ENCODE results near the gene CCL24. TPM values are rescaled to one million over a fixed set of nuclear protein-coding genes. Genes with fewer than 3 reads are reported as not detected.

The CCL24 gene
- total and polyA plus RNA-seq, 10 of the 15 experiments (the other 5 are each of a cell fraction or from before 2014, with no cell fraction given): not detected

DNA sequence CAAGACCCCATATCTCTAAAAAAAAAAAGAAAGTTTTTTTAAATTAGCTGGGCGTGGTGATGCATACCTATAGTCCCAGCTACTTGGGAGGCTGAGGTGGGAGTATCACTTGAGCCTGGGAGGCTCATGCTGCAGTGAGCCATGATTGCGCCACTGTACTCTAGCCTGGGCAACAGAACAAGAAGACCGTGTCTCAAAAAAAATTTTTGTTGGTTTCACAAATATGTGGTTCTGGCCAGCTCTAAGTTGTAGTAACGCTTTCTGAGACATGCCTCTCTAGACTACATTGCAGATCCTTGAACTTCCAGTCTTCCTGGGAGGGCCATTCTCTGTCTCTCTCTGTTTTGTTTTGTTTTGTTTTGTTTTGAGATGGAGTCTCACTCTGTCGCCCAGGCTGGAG, 40.6 kb upstream of the CCL24 start (continued):
- TF ChIP-seq, protein P1, sequence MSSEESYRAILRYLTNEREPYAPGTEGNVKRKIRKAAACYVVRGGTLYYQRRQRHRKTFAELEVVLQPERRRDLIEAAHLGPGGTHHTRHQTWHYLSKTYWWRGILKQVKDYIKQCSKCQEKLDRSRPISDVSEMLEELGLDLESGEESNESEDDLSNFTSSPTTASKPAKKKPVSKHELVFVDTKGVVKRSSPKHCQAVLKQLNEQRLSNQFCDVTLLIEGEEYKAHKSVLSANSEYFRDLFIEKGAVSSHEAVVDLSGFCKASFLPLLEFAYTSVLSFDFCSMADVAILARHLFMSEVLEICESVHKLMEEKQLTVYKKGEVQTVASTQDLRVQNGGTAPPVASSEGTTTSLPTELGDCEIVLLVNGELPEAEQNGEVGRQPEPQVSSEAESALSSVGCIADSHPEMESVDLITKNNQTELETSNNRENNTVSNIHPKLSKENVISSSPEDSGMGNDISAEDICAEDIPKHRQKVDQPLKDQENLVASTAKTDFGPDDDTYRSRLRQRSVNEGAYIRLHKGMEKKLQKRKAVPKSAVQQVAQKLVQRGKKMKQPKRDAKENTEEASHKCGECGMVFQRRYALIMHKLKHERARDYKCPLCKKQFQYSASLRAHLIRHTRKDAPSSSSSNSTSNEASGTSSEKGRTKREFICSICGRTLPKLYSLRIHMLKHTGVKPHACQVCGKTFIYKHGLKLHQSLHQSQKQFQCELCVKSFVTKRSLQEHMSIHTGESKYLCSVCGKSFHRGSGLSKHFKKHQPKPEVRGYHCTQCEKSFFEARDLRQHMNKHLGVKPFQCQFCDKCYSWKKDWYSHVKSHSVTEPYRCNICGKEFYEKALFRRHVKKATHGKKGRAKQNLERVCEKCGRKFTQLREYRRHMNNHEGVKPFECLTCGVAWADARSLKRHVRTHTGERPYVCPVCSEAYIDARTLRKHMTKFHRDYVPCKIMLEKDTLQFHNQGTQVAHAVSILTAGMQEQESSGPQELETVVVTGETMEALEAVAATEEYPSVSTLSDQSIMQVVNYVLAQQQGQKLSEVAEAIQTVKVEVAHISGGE (CRISPR knock-in tag; IDR thresholded peaks at IDR 0.05): no peak
- TF ChIP-seq CBX5 (IDR thresholded peaks at IDR 0.05; ENCODE audit: low read depth) (no peak), EED (IDR thresholded peaks at IDR 0.05; ENCODE audit: low read depth) (no peak)
- TF ChIP-seq, protein P2, sequence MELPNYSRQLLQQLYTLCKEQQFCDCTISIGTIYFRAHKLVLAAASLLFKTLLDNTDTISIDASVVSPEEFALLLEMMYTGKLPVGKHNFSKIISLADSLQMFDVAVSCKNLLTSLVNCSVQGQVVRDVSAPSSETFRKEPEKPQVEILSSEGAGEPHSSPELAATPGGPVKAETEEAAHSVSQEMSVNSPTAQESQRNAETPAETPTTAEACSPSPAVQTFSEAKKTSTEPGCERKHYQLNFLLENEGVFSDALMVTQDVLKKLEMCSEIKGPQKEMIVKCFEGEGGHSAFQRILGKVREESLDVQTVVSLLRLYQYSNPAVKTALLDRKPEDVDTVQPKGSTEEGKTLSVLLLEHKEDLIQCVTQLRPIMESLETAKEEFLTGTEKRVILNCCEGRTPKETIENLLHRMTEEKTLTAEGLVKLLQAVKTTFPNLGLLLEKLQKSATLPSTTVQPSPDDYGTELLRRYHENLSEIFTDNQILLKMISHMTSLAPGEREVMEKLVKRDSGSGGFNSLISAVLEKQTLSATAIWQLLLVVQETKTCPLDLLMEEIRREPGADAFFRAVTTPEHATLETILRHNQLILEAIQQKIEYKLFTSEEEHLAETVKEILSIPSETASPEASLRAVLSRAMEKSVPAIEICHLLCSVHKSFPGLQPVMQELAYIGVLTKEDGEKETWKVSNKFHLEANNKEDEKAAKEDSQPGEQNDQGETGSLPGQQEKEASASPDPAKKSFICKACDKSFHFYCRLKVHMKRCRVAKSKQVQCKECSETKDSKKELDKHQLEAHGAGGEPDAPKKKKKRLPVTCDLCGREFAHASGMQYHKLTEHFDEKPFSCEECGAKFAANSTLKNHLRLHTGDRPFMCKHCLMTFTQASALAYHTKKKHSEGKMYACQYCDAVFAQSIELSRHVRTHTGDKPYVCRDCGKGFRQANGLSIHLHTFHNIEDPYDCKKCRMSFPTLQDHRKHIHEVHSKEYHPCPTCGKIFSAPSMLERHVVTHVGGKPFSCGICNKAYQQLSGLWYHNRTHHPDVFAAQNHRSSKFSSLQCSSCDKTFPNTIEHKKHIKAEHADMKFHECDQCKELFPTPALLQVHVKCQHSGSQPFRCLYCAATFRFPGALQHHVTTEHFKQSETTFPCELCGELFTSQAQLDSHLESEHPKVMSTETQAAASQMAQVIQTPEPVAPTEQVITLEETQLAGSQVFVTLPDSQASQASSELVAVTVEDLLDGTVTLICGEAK (IDR thresholded peaks at IDR 0.05; ENCODE audit: borderline replicate concordance): no peak

DNA sequence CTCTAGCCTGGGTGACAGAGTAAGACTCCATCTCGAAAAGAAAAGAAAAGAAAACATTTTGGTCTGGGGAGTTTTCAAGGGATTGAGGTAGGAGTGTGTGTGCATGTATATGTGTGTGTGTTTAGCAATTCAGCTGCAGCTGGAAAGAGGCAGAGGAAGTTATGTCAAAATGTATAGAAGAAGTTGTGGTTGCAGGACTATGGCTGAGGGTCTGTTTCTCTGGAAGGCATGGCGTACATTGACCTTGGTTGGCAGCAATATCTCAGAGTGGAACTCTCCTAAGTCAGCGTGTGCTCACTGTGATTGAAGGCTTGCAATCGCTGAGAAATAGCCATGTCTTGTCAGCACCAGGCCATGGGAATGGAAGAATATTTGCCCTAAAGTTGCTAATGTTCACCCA, 36.6 kb upstream of the CCL24 start:
- no peaks in the 10 kb centered on the region for H3K4me1 ChIP-seq (ENCODE audit: control insufficient read depth, insufficient read depth, low read length)
- H3K36me3 ChIP-seq (ENCODE audit: control insufficient read depth in 2 of 2, insufficient read depth in 2 of 2, low read length in 1 of 2): no peaks in the 10 kb centered on the region
- no peak overlapping the region for H3K4me2 ChIP-seq (ENCODE audit: control insufficient read depth, insufficient read depth)
- ATAC-seq: no peak
- ChIA-PET SMC1A (ENCODE audit: uncharacterized antibody, unreplicated experiment) (no interaction called here), RAD21 (ENCODE audit: unreplicated experiment) (no interaction called here), POLR2A (no interaction called here), CTCF (no interaction called here)
- BruUV-seq (replicated peaks): no TSS peak
- H3K27me3 ChIP-seq (replicated peaks in 1 of 2; ENCODE audit: control insufficient read depth in 2 of 2, insufficient read depth in 2 of 2, low read length in 1 of 2): no peaks in the 10 kb centered on the region
- no peak for FAIRE-seq
- no peak for DNase-seq (ENCODE audit: low read depth, low spot score)
- no peak overlapping the region for H2AFZ ChIP-seq (ENCODE audit: control insufficient read depth, low read depth, low read length)
- 19% methylated on average over 4 of the region's 4 CpGs for WGBS (ENCODE audit: insufficient coverage, insufficient replicate concordance, low lambda C conversion rate, missing lambda C conversion rate)
- intact Hi-C loops (cut with micrococcal nuclease; ENCODE audit: unreplicated experiment) (no loop called here), in situ Hi-C loops (cut with MboI) (no loop called here)
- H3K4me3 ChIP-seq: no peak overlapping the region
- no peak overlapping the region for H3K27ac ChIP-seq (ENCODE audit: control insufficient read depth, insufficient read depth)
- H3K9ac ChIP-seq (ENCODE audit: control insufficient read depth, insufficient read depth, low read length): no peak overlapping the region
- no peaks in the 10 kb centered on the region for H3K9me3 ChIP-seq (replicated peaks; ENCODE audit: control insufficient read depth, insufficient read depth, low read length)
- no peaks in the 10 kb centered on the region for H4K20me1 ChIP-seq (ENCODE audit: control insufficient read depth, insufficient read depth)
- H3K79me2 ChIP-seq (ENCODE audit: control insufficient read depth, insufficient read depth, low read length): no peaks in the 10 kb centered on the region
- TF ChIP-seq FOXK2 (IDR thresholded peaks at IDR 0.05) (no peak), RCOR1 (conservative IDR thresholded peaks at IDR 0.05; ENCODE audit: low read depth, low read length) (no peak), SRF (IDR thresholded peaks at IDR 0.05; ENCODE audit: low read depth in 2 of 2, low read length in 2 of 2) (no peak), ATF7 (IDR thresholded peaks at IDR 0.05; ENCODE audit: low read depth) (no peak), JUNB (IDR thresholded peaks at IDR 0.05) (no peak), SREBF2 (IDR thresholded peaks at IDR 0.05; ENCODE audit: low read length) (no peak)
- TF ChIP-seq, protein P3, sequence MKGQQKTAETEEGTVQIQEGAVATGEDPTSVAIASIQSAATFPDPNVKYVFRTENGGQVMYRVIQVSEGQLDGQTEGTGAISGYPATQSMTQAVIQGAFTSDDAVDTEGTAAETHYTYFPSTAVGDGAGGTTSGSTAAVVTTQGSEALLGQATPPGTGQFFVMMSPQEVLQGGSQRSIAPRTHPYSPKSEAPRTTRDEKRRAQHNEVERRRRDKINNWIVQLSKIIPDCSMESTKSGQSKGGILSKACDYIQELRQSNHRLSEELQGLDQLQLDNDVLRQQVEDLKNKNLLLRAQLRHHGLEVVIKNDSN (IDR thresholded peaks at IDR 0.05; ENCODE audit: borderline replicate concordance, extremely low read length, insufficient read depth, low read depth, low read length): no peak
- TF ChIP-seq, protein P1 (CRISPR knock-in tag; IDR thresholded peaks at IDR 0.05): no peak

All from GM12878 (cell line).